Loucy (cell line): Measurements from ENCODE around the gene SDC3.

Experiments
- H2AFZ ChIP-seq: fragments of 200-600 bp; sonication (generic); 2 replicates; pipeline ENCODE4 v1.6.0; 2016; ENCODE audit warnings: antibody characterized with exemption, mild to moderate bottlenecking, low read length, moderate library complexity
- H3F3A ChIP-seq: fragments of 200-600 bp; 2 replicates; pipeline ENCODE4 v1.6.0; 2016; ENCODE audit warnings: antibody characterized with exemption, low read depth, mild to moderate bottlenecking
- H3K27me3 ChIP-seq: fragments of 200-600 bp; sonication (generic); 2 replicates; pipeline ENCODE4 v1.6.1; 2014; ENCODE audit warnings: low read length, mild to moderate bottlenecking; ENCODE audit not compliant: insufficient read depth, poor library complexity, severe bottlenecking
- H3K36me3 ChIP-seq: fragments of 200-600 bp; sonication (generic); 2 replicates; pipeline ENCODE4 v1.6.1; 2016; ENCODE audit warnings: low read length; ENCODE audit not compliant: insufficient read depth
- H3K4me1 ChIP-seq: fragments of 200-600 bp; sonication (generic); 2 replicates; pipeline ENCODE4 v1.5.1; 2014; ENCODE audit warnings: low read length, mild to moderate bottlenecking; ENCODE audit not compliant: insufficient read depth, poor library complexity, severe bottlenecking
- H3K4me2 ChIP-seq: fragments of 200-600 bp; sonication (generic); 2 replicates; pipeline ENCODE4 v1.6.0; 2014; ENCODE audit warnings: antibody characterized with exemption, low read length, low read depth, mild to moderate bottlenecking; ENCODE audit not compliant: poor library complexity, severe bottlenecking
- H3K4me3 ChIP-seq: fragments of 200-600 bp; sonication (generic); 2 replicates; pipeline ENCODE4 v1.5.1; 2014; ENCODE audit warnings: low read length, mild to moderate bottlenecking, mixed read lengths; ENCODE audit not compliant: poor library complexity, severe bottlenecking
- H3K79me2 ChIP-seq: fragments of 200-600 bp; sonication (generic); 2 replicates; pipeline ENCODE4 v1.6.1; 2014; ENCODE audit warnings: low read length; ENCODE audit not compliant: insufficient read depth
- H3K9ac ChIP-seq: fragments of 200-600 bp; sonication (generic); 2 replicates; pipeline ENCODE4 v1.6.0; 2014; ENCODE audit warnings: mild to moderate bottlenecking, low read depth, low read length, moderate library complexity; ENCODE audit not compliant: poor library complexity, severe bottlenecking
- H3K9me2 ChIP-seq: fragments of 200-600 bp; sonication (generic); replicated peaks from 2 replicates; pipeline ENCODE4 v1.6.1; 2016; ENCODE audit warnings: low read depth, low read length, mixed read lengths
- H3K9me3 ChIP-seq: fragments of 200-600 bp; sonication (generic); 2 replicates; pipeline ENCODE4 v1.6.1; 2014; ENCODE audit warnings: mild to moderate bottlenecking, antibody characterized with exemption, low read length, low read depth; ENCODE audit not compliant: insufficient read depth
- H4K20me1 ChIP-seq: fragments of 200-600 bp; sonication (generic); 2 replicates; pipeline ENCODE4 v1.6.0; 2014; ENCODE audit warnings: antibody characterized with exemption, low read length, mild to moderate bottlenecking; ENCODE audit not compliant: insufficient read depth, poor library complexity, severe bottlenecking
- CTCF ChIP-seq: fragments of 200-600 bp; sonication (generic); conservative IDR thresholded peaks from 2 replicates; pipeline ENCODE4 v1.5.1; 2014; ENCODE audit warnings: mild to moderate bottlenecking, antibody characterized with exemption, low read length
- EZH2phosphoT487 ChIP-seq: fragments of 200-600 bp; IDR thresholded peaks from 2 replicates; pipeline ENCODE4 v1.6.1; 2018; ENCODE audit warnings: antibody characterized with exemption, mild to moderate bottlenecking, moderate library complexity, borderline replicate concordance

Gene SDC3

GRCh38 chr1:30823627-30823968 is 85.0 kb downstream of the SDC3 start:
- peak overlapping the region; percentile 54 for H3K4me3 ChIP-seq
- H3K79me2 ChIP-seq, result no peaks in the 10 kb centered on the region
- no peaks in the 10 kb centered on the region for H3K36me3 ChIP-seq
- no peak for TF ChIP-seq EZH2phosphoT487
- no peak for TF ChIP-seq CTCF
- H3K9ac ChIP-seq, result no peak overlapping the region
- H4K20me1 ChIP-seq, result no peaks in the 10 kb centered on the region
- H3K27me3 ChIP-seq, result peaks cover 15% of the 10 kb centered on the region
- H3K4me1 ChIP-seq, result peaks cover 12% of the 10 kb centered on the region
- H2AFZ ChIP-seq, result no peak overlapping the region
- no peaks in the 10 kb centered on the region for H3K9me3 ChIP-seq
- H3F3A ChIP-seq, result no peaks in the 10 kb centered on the region
- H3K9me2 ChIP-seq, result no peaks in the 10 kb centered on the region
- H3K4me2 ChIP-seq, result peak overlapping the region; percentile 59

- Histone ChIP-seq H3K79me2 (no peaks in the 10 kb centered on the region), H3K9ac (no peak overlapping the region), H3K9me2 (no peaks in the 10 kb centered on the region), H3F3A (no peaks in the 10 kb centered on the region), H3K4me2 (peak overlapping the region; percentile 59), H3K36me3 (no peaks in the 10 kb centered on the region), H3K9me3 (no peaks in the 10 kb centered on the region), H3K4me1 (peaks cover 12% of the 10 kb centered on the region), H3K4me3 (no peak overlapping the region), H3K27me3 (peaks cover 15% of the 10 kb centered on the region), H4K20me1 (no peaks in the 10 kb centered on the region), H2AFZ (no peak overlapping the region)
- TF ChIP-seq EZH2phosphoT487 (no peak), CTCF (no peak)
Observed at GRCh38 chr1:30822966-30823581, 85.5 kb downstream of the SDC3 start.

- no peaks in the 10 kb centered on the region for H3F3A ChIP-seq
- H3K4me3 ChIP-seq, result no peak overlapping the region
- H2AFZ ChIP-seq, result no peak overlapping the region
- TF ChIP-seq CTCF (no peak), EZH2phosphoT487 (no peak)
- H3K9me2 ChIP-seq, result no peaks in the 10 kb centered on the region
- no peaks in the 10 kb centered on the region for H3K9me3 ChIP-seq
- H3K27me3 ChIP-seq, result peaks cover 11% of the 10 kb centered on the region
- H4K20me1 ChIP-seq, result no peaks in the 10 kb centered on the region
- no peaks in the 10 kb centered on the region for H3K79me2 ChIP-seq
- no peak overlapping the region for H3K9ac ChIP-seq
- peaks cover 12% of the 10 kb centered on the region for H3K4me1 ChIP-seq
- H3K4me2 ChIP-seq, result no peak overlapping the region
- no peaks in the 10 kb centered on the region for H3K36me3 ChIP-seq
Observed at GRCh38 chr1:30822006-30822405, 86.6 kb downstream of the SDC3 start.
